Panc1 (cell line): ENCODE results near the gene PCDHB1.

ENCODE experiments used
- CTCF ChIP-seq: fragments of 450-650 bp; IDR thresholded peaks from 2 replicates; pipeline ENCODE4 v1.5.1; 2017; ENCODE audit warnings: mild to moderate bottlenecking
- POLR2AphosphoS5 ChIP-seq: IDR thresholded peaks from 2 replicates; pipeline ENCODE4 v1.6.1; 2012; ENCODE audit warnings: mild to moderate bottlenecking, low read depth, low read length, moderate library complexity
- REST ChIP-seq, 2 experiments: IDR thresholded peaks; 2 replicates each; pipeline ENCODE4 v1.6.1; 2011 to 2012; ENCODE audit warnings: low read depth in 2 of 2, control low read depth in 1 of 2, low read length in 1 of 2, mild to moderate bottlenecking in 1 of 2, moderate library complexity in 1 of 2; ENCODE audit not compliant: insufficient read depth in 1 of 2
- SIN3A ChIP-seq: IDR thresholded peaks from 2 replicates; pipeline ENCODE4 v1.6.1; 2012; ENCODE audit warnings: low read depth, mild to moderate bottlenecking, low read length, moderate library complexity, borderline replicate concordance; ENCODE audit not compliant: insufficient read depth
- TCF7L2 ChIP-seq: IDR thresholded peaks from 2 replicates; pipeline ENCODE4 v1.6.1; 2011; ENCODE audit warnings: mild to moderate bottlenecking, low read depth, low read length, inconsistent platforms

- TF ChIP-seq CTCF (no peak), REST (IDR thresholded peaks at IDR 0.05; ENCODE audit: insufficient read depth in 1 of 2, low read depth in 2 of 2, low read length in 1 of 2) (no peak; a peak in 2 of 4 replicates), POLR2AphosphoS5 (no peak; the same call in 1 of the 2 replicates), TCF7L2 (peak; percentile 88), SIN3A (no peak)
Observed at GRCh38 chr5:141003791-141004611, 47.2 kb upstream of the PCDHB1 start.
